Activated CD4-positive, alpha-beta T cell treated with anti-CD3 and anti-CD28 coated beads, Interleukin-10, Interleukin-2, amounts not matched to agents 100 ng/mL and 50 ng/mL, durations not matched to agents 16 hours and 8 hours (primary cell): ENCODE data around the gene ZMAT5.
"Not testable (repeated sequence)": the region's sequence is repeated elsewhere in the genome, so short reads cannot be mapped to it uniquely, and the experiment has no call there.

ENCODE experiments used
- DNase-seq: peaks from one replicate; pipeline ENCODE4 v3.0.0-alpha.2; 2020

Gene ZMAT5

GRCh38 chr22:29784451-29785361, 17.9 kb upstream of the ZMAT5 start:
- no peak for DNase-seq

DNA sequence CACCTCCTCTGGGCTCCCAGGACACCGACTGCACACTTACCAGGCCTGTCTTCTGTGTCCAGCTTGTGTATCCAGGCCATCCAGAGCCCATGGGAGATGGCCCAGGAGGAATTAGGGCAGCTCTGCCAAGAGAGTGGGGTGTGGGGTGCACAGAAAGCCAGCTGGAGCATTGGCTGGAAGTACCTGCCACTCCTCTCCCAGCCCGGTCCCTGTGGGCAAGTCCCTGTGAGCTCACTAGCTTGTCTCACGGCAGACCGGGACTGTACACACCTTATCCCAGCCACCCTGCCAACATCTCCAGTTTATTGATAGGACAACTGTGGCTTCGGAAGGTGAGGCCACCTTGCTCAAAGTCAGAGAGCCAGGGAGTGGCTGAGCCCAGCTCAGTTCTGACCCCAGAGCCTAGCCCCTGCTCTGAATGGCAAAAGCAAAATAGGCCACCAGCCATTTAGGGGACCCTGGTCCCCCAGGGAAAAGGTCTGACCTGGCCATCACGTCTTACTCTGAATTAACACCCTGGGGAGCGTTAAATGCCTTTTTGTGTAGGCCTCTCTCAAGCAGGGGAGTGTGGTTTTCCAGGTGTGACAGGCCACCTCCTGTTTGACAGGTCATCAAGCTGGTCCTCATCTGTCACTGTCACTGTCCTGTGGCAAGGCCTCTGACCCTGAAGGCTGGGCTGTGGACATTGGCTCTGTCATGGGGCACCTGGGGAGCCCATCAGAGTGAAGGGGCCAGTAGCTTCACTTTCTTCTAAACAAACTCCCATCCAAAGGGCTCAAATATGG, 15.4 kb upstream of the ZMAT5 start:
- DNase-seq, result no peak

DNA sequence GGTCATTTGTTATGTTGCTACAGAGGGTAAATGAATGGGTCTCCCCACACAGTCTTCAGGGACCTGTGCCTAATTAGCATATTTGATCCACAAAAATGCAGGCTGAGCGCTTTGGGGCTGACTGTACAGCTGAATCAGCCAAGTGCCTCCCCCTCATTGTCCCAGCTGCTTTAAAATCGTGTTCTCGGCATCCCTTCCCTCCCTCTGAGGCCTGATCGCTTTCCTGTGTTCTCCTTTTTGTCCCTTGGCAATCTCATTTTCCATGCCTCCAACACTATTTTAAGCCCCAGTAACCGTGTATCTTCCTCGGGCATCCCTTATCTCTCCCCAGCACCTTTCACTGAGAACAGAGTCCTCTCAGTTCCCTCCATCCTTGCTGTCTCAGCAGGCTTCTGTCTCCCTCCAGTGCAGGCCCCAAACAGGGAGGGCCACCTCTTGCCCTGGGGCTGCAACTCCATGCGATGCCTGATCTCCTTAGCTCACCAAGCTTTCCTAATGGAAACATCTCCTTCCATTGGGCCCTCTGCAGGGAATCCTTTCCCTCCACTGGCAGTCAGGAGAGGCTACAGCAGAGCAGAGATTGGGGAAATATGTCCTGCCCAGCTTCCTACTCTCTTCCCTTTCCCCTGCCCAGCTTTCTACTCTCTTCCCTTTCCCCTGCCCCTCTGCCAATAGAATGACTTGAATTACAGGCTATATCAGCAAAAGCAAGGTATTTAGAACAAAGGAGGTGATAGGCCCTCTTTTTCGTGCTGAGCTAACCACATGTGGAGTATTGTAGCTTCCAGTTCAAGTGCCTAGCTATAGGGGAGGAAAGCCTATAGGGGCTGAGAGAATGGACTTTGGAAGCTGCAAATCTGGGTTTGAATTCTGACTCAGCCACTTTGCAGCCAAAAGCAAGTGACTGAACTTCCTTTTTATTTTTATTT, 14.2 kb upstream of the ZMAT5 start:
- no peak for DNase-seq

GRCh38 chr22:29780220-29780619, 13.4 kb upstream of the ZMAT5 start:
- DNase-seq, result no peak

DNA sequence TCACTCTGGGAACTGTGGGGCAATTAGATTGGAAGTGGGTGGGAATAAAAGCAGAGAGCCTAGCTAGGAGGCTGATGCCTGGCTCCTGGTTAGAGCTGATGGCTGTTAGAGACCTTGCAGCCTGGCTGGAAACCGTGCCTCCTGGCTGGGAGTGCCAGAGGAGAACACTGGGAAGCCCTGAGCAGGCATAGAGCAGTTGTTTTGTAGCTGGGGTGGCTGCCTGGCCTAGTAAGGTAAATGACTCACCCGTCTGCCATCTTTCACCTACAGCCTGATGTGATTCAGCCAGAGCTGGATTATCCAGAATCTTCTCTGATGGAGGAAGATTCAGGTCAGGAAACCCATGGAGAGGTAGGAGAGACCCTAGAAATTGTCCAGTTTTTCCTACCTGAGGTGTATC, 6.4 kb upstream of the ZMAT5 start:
- no peak for DNase-seq

- DNase-seq, result no peak
These were observed 5.4 kb upstream of the ZMAT5 start for GRCh38 chr22:29772170-29772641.

DNA sequence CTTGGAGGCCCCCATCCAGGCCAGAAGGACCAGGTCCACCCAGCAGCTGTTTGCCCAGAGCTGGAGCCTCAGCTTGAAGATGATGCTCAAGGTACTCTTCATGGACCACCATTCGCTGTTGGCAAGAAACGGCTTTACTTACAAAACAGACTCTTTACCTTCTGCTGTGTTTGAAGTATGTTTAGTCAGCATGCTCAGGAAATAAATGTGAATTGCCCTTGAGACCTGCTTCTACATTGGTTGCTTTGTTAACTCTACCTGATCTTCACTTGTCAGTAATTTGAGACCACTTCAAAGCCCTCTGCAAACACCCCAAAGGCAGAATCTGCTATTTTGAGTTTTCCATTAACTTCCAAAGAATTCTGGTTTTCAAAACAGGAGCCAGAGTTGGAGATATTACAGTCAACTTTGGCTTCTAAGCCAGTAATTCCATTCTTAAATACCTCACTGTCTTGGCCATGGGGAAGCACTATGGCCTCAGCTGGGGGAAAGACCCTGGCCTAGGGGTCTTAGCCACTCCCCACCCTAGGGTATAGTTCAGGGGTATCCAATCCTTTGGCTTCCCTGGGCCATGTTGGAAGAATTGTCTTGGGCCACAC, 3.0 kb upstream of the ZMAT5 start:
- DNase-seq, result no peak

DNA sequence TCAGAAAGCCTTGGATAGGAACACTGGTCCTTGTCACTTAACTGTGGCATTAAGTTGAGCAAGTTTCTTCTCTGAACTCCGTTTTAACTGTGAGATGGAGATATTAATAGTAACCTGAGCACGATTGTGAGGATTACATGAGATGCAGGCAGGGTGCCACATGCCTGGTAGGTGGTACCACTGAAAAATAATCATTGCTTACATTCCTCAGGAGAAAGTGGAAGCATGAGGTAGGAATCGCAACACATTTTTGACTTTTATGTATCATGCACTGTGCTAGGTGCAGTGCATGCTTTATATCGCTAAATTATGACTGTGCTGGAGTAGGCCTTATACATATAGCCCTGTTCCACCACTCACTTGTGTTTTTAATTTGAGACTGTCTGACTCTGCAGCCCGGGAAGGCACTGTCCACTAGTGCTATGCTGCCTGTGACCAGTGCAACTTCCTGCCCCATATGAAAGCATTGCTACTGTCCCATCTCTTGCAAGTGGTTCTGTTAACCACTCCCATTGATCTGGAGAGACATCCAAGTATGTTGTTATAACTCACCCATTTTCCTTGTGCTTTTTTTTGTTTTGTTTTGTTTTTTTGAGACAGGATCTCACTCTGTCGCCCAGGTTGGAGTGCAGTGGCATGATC, 1.4 kb upstream of the ZMAT5 start:
- peak; percentile 8 for DNase-seq

DNA sequence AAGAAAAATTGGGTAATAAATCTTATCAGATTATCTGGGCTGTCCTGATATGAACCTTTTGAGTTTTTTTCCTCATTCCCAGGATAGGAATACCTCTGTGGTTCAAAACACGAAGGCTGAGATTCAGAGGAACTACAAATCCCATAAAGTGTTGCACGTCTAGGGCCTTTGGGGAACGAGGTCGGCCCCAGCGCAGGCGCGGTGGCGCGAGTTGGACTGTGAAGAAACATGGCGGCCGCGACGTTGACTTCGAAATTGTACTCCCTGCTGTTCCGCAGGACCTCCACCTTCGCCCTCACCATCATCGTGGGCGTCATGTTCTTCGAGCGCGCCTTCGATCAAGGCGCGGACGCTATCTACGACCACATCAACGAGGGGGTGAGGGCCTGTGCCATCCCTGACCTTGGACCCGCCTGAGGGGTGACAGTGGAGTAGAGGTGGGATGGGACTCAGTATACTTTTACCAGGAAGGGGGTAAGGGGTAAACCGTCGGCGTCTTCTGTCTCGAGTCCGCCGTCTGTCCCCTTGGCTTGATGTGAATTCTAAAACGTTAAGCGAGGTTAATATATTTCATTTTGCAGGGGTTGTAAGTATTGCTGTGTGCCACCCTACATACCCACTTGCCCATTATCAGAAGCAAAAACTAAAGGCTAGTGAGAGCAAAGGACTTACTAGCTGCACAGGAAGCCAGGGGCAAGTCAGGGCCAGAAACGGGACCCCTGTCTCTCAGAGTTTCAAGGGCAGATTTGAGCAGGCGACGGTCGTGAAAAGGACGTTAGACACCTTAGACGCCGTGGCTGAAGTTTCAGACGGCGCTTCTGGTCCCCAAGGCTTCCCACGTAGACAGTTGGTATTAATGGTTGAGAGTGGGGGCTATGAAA, 604 bp upstream of the ZMAT5 start, which contains the start of gene UQCR10:
Gene UQCR10, plus strand, starts transcription at position 199 of the 881 bp plus-strand sequence. Its CDS starts 30 bp downstream, at position 229.
- peak; percentile 95 for DNase-seq

DNA sequence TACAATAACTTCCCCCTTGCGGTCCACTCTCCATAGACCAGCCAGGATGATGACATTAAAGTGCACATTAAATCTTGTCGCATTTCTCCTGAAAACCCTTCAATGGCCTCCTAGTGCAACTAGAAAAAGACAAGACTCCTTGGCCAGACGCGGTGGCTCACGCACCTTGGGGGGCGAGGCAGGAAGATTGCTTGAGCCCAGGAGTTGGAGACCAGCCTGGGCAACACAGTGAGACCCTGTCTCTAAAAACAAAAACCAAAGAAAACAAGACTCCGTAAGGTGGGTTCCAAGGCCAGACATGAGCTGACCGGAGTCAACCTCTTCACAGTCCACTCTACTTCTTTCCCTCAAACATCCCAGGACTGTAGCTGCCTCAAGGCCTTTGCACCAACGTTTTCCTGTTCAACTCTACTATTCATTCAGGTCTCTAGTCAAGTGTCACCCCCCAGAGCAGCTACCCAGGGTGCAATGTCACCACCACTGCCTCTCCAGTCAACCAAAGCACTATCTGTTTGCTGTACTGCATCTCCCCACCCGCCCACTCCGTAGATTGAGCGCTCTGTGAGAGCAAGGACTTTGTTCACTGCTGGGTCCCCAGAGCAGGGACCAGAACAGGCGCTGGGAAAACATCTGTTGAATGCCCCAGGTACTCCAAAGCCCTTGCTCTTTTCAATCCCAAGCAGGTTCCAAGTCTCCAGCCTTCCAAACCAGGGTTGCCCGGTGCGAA, 739 bp downstream of the ZMAT5 start:
- DNase-seq, result peak; percentile 22

- DNase-seq, result no peak
These were observed 4.5 kb downstream of the ZMAT5 start for GRCh38 chr22:29762263-29762662.

GRCh38 chr22:29758959-29759358, 7.8 kb downstream of the ZMAT5 start:
- DNase-seq, result no peak

DNA sequence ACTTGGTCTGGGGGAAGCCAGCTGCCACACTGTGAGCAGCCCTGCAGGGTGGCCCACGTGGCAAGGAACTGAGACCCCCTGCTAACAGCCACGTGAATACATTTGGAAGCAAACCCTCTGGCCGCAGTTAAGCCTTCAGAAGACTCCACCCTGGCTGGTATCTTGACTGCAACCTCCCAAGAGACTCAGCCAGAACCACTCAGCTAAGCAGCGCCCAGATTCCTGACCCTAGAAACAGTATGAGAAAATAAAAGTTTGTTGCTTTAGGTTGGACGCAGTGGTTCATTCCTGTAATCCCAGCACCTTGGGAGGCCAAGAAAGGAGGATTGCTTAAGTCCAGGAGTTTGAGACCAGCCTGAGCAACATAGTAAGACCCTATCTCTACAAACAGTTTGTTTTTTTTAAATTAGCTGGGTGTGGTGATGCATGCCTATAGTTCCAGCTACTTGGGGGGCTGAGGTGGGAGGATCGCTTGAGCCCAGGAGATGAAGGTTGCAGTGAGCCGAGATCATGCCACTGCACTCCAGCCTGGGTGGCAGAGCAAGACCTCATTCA, 8.7 kb downstream of the ZMAT5 start:
- no peak for DNase-seq

- no peak for DNase-seq
These were observed 9.7 kb downstream of the ZMAT5 start for GRCh38 chr22:29757096-29757495.

DNA sequence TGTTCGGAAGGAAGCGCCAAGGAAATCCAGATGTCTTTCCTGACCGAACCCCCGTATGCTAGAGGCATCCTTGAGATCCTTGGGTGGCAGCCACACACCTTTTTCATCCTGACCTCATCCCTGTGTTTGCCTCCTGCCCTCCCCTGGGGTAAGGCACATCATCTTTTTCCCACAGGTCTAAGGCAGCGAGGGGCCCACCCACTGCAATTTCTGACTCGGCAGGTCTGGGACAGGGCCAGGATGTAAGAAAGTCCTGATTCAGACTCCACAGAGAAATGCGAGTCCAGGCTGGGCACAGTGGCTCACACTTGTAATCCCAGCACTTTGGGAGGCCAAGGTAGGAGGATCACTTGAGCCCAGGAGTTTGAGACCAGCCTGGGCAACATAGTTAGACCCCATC, 10.5 kb downstream of the ZMAT5 start:
- no peak for DNase-seq

GRCh38 chr22:29755889-29756288, 10.9 kb downstream of the ZMAT5 start:
- no peak for DNase-seq

GRCh38 chr22:29754658-29755395, 12.0 kb downstream of the ZMAT5 start:
- not testable (repeated sequence) for DNase-seq

DNA sequence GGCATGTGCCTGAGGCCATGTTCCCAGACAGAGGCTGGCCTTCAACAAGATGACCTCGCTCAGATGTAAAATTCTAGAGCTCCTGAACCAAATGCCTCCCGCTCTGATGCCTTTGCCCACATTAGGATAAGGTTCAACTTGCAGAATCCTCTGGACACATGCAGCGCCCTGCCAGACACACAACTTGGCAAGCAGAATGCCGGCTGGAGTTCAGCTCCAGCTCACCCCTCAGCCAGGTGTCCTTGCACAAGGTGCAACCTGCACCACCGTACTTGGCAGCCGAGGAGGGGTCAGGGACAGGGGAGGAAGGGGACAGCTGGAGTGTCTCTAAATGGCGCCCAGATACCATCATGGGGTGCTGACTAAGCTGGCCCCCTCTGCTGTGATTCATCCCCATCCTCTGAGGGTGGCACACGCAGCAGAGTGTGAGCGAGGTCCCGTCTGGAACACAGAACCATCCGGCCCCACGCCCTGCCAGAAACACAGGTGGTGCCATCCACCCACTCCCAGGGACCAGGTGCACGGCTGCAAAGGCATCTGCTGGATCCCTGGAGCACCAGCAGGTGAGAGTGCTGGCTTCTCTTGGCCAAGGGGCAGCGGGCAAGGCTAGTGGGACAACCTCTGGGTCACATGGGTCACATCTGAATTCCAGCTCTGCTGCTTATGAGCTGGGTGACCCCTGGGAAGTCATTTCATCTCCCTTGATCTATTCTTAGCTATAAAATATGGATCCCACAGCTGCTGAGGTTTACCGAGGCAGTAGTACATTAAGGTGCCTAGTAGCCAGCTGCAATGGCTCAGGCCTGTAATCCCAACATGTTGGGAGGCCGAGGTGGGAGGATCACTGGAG, 12.8 kb downstream of the ZMAT5 start:
- DNase-seq, result no peak
